ENCODE results near the gene PRELID1.

DNA sequence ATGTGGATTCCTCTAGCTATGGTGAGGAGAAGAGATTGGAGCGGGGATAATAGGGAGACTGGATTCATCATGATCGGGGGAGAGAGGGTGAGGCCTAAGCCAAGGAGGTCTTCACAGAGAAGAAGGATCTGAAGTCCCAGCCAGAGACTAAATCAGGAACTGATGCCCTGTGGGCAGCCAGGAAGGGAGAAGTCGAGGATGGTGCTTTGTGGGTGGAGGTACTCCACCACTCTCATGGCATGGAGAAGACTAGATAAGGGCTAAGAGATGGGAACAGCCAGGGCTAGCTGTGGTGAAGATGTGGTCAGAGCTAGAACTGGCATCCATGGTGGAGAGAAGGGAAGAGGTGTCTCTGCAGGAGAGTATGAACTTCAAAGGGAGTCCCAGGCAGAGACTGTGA lies 51.1 kb downstream of the PRELID1 start:
- TF ChIP-seq, protein P1, sequence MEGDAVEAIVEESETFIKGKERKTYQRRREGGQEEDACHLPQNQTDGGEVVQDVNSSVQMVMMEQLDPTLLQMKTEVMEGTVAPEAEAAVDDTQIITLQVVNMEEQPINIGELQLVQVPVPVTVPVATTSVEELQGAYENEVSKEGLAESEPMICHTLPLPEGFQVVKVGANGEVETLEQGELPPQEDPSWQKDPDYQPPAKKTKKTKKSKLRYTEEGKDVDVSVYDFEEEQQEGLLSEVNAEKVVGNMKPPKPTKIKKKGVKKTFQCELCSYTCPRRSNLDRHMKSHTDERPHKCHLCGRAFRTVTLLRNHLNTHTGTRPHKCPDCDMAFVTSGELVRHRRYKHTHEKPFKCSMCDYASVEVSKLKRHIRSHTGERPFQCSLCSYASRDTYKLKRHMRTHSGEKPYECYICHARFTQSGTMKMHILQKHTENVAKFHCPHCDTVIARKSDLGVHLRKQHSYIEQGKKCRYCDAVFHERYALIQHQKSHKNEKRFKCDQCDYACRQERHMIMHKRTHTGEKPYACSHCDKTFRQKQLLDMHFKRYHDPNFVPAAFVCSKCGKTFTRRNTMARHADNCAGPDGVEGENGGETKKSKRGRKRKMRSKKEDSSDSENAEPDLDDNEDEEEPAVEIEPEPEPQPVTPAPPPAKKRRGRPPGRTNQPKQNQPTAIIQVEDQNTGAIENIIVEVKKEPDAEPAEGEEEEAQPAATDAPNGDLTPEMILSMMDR (IDR thresholded peaks at IDR 0.05; ENCODE audit: extremely low read depth in 1 of 2, insufficient read depth in 1 of 2, low read depth in 1 of 2, low read length in 2 of 2): no peak
- TF ChIP-seq EZH2 (IDR thresholded peaks at IDR 0.05; ENCODE audit: borderline replicate concordance, low read depth, low read length, severe bottlenecking) (no peak), POLR2AphosphoS5 (IDR thresholded peaks at IDR 0.05; ENCODE audit: insufficient read depth, low read depth, low read length) (no peak), POLR2A (IDR thresholded peaks at IDR 0.05; ENCODE audit: low read depth, low read length) (no peak), JUN (IDR thresholded peaks at IDR 0.05; ENCODE audit: borderline replicate concordance, insufficient read depth, insufficient read length, low read depth) (no peak), GATA2 (IDR thresholded peaks at IDR 0.05; ENCODE audit: insufficient read depth, insufficient read length, low read depth, low read length) (no peak), MYC (IDR thresholded peaks at IDR 0.05; ENCODE audit: low read depth, low read length) (no peak)
- TF ChIP-seq, protein P2, sequence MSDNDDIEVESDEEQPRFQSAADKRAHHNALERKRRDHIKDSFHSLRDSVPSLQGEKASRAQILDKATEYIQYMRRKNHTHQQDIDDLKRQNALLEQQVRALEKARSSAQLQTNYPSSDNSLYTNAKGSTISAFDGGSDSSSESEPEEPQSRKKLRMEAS (IDR thresholded peaks at IDR 0.05; ENCODE audit: insufficient read depth, insufficient read length): no peak
